Endothelial cell of umbilical vein (primary cell): ENCODE measurements around the gene ARHGEF38. TPM values are rescaled to one million over a fixed set of nuclear protein-coding genes. Genes with fewer than 3 reads are reported as not detected.

ENCODE experiments used
- BruUV-seq: library from RNA; stranded (reverse); fragments of 400-500 nt; replicated peaks from 2 replicates; lab custom pipeline; 2021; lab: Mats Ljungman, UMichigan
- CTCF ChIA-PET: fragments of 300-600, 350-600 bp; sonication (Branson Sonifier 250); formaldehyde crosslinking; loops from one replicate; lab custom pipeline; 2021; ENCODE audit warnings: antibody characterized with exemption, inconsistent platforms; lab: Charles Lee
- POLR2A ChIA-PET: fragments of 300-600, 350-600 bp; sonication (Branson Sonifier 250); formaldehyde crosslinking; loops from one replicate; lab custom pipeline; 2021; ENCODE audit warnings: antibody characterized with exemption, inconsistent platforms; lab: Charles Lee
- DNase-seq: peaks from one replicate; pipeline ENCODE4 v3.0.0-alpha.2; 2011; ENCODE audit warnings: low read depth, low spot score
- FAIRE-seq: peaks from 2 replicates; lab custom pipeline; 2011; peaks lifted over from hg19 to GRCh38; lab: Jason Lieb, UNC
- H2AFZ ChIP-seq: 2 replicates; pipeline ENCODE4 v1.6.0; 2012; ENCODE audit warnings: low read depth, low read length, control low read depth, inconsistent platforms
- H3K27ac ChIP-seq: 2 replicates; pipeline ENCODE4 v1.5.1; 2011; ENCODE audit warnings: low read depth, mild to moderate bottlenecking, control low read depth, low read length, moderate library complexity; ENCODE audit not compliant: insufficient read depth
- H3K27me3 ChIP-seq, 2 experiments: 2 replicates each; pipeline versions ENCODE4 v1.6.0 to v1.6.1; 2011; ENCODE audit warnings: low read length in 2 of 2, mixed read lengths in 1 of 2; ENCODE audit not compliant: control insufficient read depth in 2 of 2, insufficient read depth in 2 of 2
- H3K36me3 ChIP-seq, 2 experiments: 2 replicates in 1 of 2; 3 replicates in 1 of 2; pipeline ENCODE4 v1.5.1; 2011; ENCODE audit warnings: low read length in 2 of 2, mild to moderate bottlenecking in 1 of 2, moderate library complexity in 1 of 2; ENCODE audit not compliant: control insufficient read depth in 2 of 2, insufficient read depth in 2 of 2; ENCODE audit errors: extremely low read depth in 1 of 2
- H3K4me1 ChIP-seq: 3 replicates; pipeline ENCODE4 v1.5.1; 2011; ENCODE audit warnings: mild to moderate bottlenecking, low read length; ENCODE audit not compliant: control insufficient read depth, insufficient read depth; ENCODE audit errors: extremely low read depth
- H3K4me2 ChIP-seq: 2 replicates; pipeline ENCODE4 v1.6.1; 2011; ENCODE audit warnings: low read length, control low read depth, mixed read lengths; ENCODE audit not compliant: insufficient read depth
- H3K4me3 ChIP-seq, 3 experiments: fragments of 200-600 bp in 1 of 3; sonication (generic), shearing (Covaris generic) in 1 of 3; replicated peaks in 1 of 3; 2 replicates each; pipeline ENCODE4 v1.5.1; 2011 to 2016; ENCODE audit warnings: control low read depth in 3 of 3, low read length in 3 of 3, mild to moderate bottlenecking in 2 of 3, inconsistent platforms in 1 of 3, low read depth in 1 of 3, moderate library complexity in 1 of 3; ENCODE audit not compliant: insufficient read depth in 1 of 3
- H3K79me2 ChIP-seq: 2 replicates; pipeline ENCODE4 v1.6.0; 2012; ENCODE audit warnings: low read length, inconsistent platforms; ENCODE audit not compliant: control insufficient read depth, insufficient read depth
- H3K9ac ChIP-seq: replicated peaks from 2 replicates; pipeline ENCODE3; 2011; ENCODE audit warnings: low read length, control low read depth; ENCODE audit not compliant: insufficient read depth; ENCODE audit errors: extremely low read depth
- H3K9me1 ChIP-seq: replicated peaks from 3 replicates; pipeline ENCODE4 v1.6.0; 2011; ENCODE audit warnings: mild to moderate bottlenecking, low read length; ENCODE audit not compliant: control insufficient read depth, insufficient read depth; ENCODE audit errors: extremely low read depth
- H3K9me3 ChIP-seq: replicated peaks from 2 replicates; pipeline ENCODE4 v1.5.1; 2012; ENCODE audit warnings: low read length, inconsistent platforms; ENCODE audit not compliant: control insufficient read depth, insufficient read depth
- H4K20me1 ChIP-seq: replicated peaks from 2 replicates; pipeline ENCODE3; 2011; ENCODE audit warnings: mild to moderate bottlenecking, low read length; ENCODE audit not compliant: control insufficient read depth, insufficient read depth; ENCODE audit errors: extremely low read depth
- CTCF ChIP-seq, 2 donors: IDR thresholded peaks; 1 replicate in 1 of 2; 2 replicates in 1 of 2; pipeline ENCODE4 v1.5.1; 2011; ENCODE audit warnings: low read length in 2 of 2, mild to moderate bottlenecking in 2 of 2, moderate library complexity in 2 of 2, control low read depth in 1 of 2, inconsistent platforms in 1 of 2, low read depth in 1 of 2; ENCODE audit not compliant: insufficient read depth in 1 of 2; ENCODE audit errors: extremely low read depth in 1 of 2
- EZH2 ChIP-seq: IDR thresholded peaks from 2 replicates; pipeline ENCODE4 v1.6.1; 2012; ENCODE audit warnings: borderline replicate concordance, low read depth, mild to moderate bottlenecking, moderate library complexity, low read length, inconsistent platforms; ENCODE audit not compliant: severe bottlenecking
- JUN ChIP-seq: IDR thresholded peaks from 2 replicates; pipeline ENCODE4 v1.6.1; 2011; ENCODE audit warnings: borderline replicate concordance, low read depth; ENCODE audit not compliant: insufficient read length, insufficient read depth
- MAX ChIP-seq: IDR thresholded peaks from 2 replicates; pipeline ENCODE4 v1.6.1; 2011; ENCODE audit not compliant: insufficient read depth, insufficient read length
- POLR2A ChIP-seq: IDR thresholded peaks from 2 replicates; pipeline ENCODE4 v1.6.1; 2012; ENCODE audit warnings: low read depth, mild to moderate bottlenecking, control low read depth, low read length
- dilution Hi-C: fragments of 300-500 bp; cut with MboI; formaldehyde crosslinking; loops from one replicate; pipeline ENCODE4 v1.15.0; 2019; ENCODE audit warnings: low sequenced_read_pairs; ENCODE audit not compliant: extremely low pct_ligation_motif_present
- intact Hi-C: fragments of 100-400 bp; cut with micrococcal nuclease; formaldehyde crosslinking; loops from one replicate; pipeline ENCODE4 v1.10.0; 2022
- polyA plus RNA-seq, 4 experiments: library from polyadenylated mRNA; depleted of rRNA in 3 of 4; stranded (reverse) in 3 of 4; unstranded in 1 of 4; fragments of >200 nt; gene quantifications; 2 replicates each; pipeline versions ENCODE4 v1.2.1 to v1.2.3, GENCODE V29; 2011 to 2012; ENCODE audit warnings: missing spikeins in 1 of 4
- total RNA-seq: library from RNA; stranded (reverse); gene quantifications from 2 replicates; pipeline ENCODE4 v1.2.3, GENCODE V29; 2021

Gene ARHGEF38
- total and polyA plus RNA-seq, 2 donors (not counting 3 experiments of a cell fraction or from before 2014, with no cell fraction given) = not detected

GRCh38 chr4:105650190-105650589 is 97.8 kb downstream of the ARHGEF38 start:
- dilution Hi-C loops = no loop called here
- CTCF ChIA-PET = no interaction called here

More at GRCh38 chr4:105650190-105650589, 97.8 kb downstream of the ARHGEF38 start:
- DNase-seq (no peak), FAIRE-seq (no peak)
- no peaks in the 10 kb centered on the region for H4K20me1 ChIP-seq
- no peak overlapping the region for H3K27ac ChIP-seq
- H3K4me3 ChIP-seq = no peak overlapping the region
- H3K27me3 ChIP-seq = peaks cover 8 to 11% of the 10 kb centered on the region in 2 experiments
- no TSS peak for BruUV-seq
- no peak overlapping the region for H2AFZ ChIP-seq
- H3K9me3 ChIP-seq = no peaks in the 10 kb centered on the region
- POLR2A ChIA-PET = no interaction called here
- H3K79me2 ChIP-seq = no peaks in the 10 kb centered on the region
- intact Hi-C loops = no loop called here
- TF ChIP-seq POLR2A (no peak), CTCF (IDR thresholded peaks at IDR 0.05; ENCODE audit: extremely low read depth in 1 of 2, insufficient read depth in 1 of 2, low read depth in 1 of 2, low read length in 2 of 2) (no peak), EZH2 (no peak), MAX (no peak), JUN (no peak)
- H3K4me1 ChIP-seq = no peaks in the 10 kb centered on the region
- H3K36me3 ChIP-seq = no peaks in the 10 kb centered on the region
- no peaks in the 10 kb centered on the region for H3K9me1 ChIP-seq
- H3K4me2 ChIP-seq = no peak overlapping the region
- H3K9ac ChIP-seq = no peak overlapping the region
